K562 (cell line): ENCODE data around the gene RAB3C. TPM values are rescaled to one million over a fixed set of nuclear protein-coding genes. Genes with fewer than 3 reads are reported as not detected.

Experiments
- ATAC-seq: fragments of 200-7000 bp; cut with Tn5 transposase; 3 replicates; pipeline ENCODE4 v1.9.1; 2020; ENCODE audit warnings: moderate library complexity
- BruUV-seq: library from RNA; stranded (reverse); fragments of 400-500 nt; replicated peaks from 2 replicates; lab custom pipeline; 2021; lab: Mats Ljungman, UMichigan
- CTCF ChIA-PET: fragments of 300-600 bp; formaldehyde crosslinking; extraction: SDS; loops from one replicate; lab custom pipeline; 2021; ENCODE audit warnings: low intra/inter-chr PET ratio; lab: Yijun Ruan, JAX
- POLR2A ChIA-PET: fragments of 300-600, 350-650 bp; sonication (Branson Sonifier 250); formaldehyde crosslinking; extraction: SDS; loops from one replicate; lab custom pipeline; 2021; ENCODE audit warnings: antibody characterized with exemption, inconsistent platforms; lab: Yijun Ruan, JAX
- DNase-seq, 4 experiments: peaks; one replicate each; pipeline versions ENCODE4 v3.0.0 to v3.0.0-alpha.2; 2011 to 2018; ENCODE audit warnings: low spot score in 3 of 4, mixed read lengths in 3 of 4; ENCODE audit errors: extremely low read depth in 1 of 4
- FAIRE-seq: peaks from 2 replicates; lab custom pipeline; 2011; peaks lifted over from hg19 to GRCh38; lab: Jason Lieb, UNC
- H2AFZ ChIP-seq: 2 replicates; pipeline ENCODE4 v1.6.0; 2011; ENCODE audit warnings: low read depth, low read length, control low read depth, inconsistent platforms
- H3K27ac ChIP-seq: fragments of 200-600 bp; 3 replicates; pipeline ENCODE4 v1.8.0; 2011; ENCODE audit warnings: low read depth, mild to moderate bottlenecking, control low read depth, inconsistent platforms, low read length, moderate library complexity, mixed read lengths; ENCODE audit errors: extremely low read depth
- H3K27me3 ChIP-seq, 2 experiments: fragments of 300-600 bp in 1 of 2; 2 replicates in 1 of 2; 3 replicates in 1 of 2; pipeline versions ENCODE4 v1.6.0 to v1.8.0; 2011; ENCODE audit warnings: inconsistent platforms in 2 of 2, low read length in 2 of 2, mild to moderate bottlenecking in 1 of 2, mixed read lengths in 1 of 2, moderate library complexity in 1 of 2; ENCODE audit not compliant: control insufficient read depth in 2 of 2, insufficient read depth in 2 of 2
- H3K36me3 ChIP-seq: fragments of 300-600 bp; 3 replicates; pipeline ENCODE4 v1.8.0; 2011; ENCODE audit warnings: mild to moderate bottlenecking, low read length, inconsistent platforms; ENCODE audit not compliant: control insufficient read depth, insufficient read depth
- H3K4me1 ChIP-seq, 2 experiments: fragments of 200-600 bp in 1 of 2; replicated peaks in 1 of 2; 2 replicates in 1 of 2; 3 replicates in 1 of 2; pipeline versions ENCODE4 v1.5.1 to v1.8.0; 2011; ENCODE audit warnings: inconsistent platforms in 2 of 2, low read length in 2 of 2, mild to moderate bottlenecking in 1 of 2, mixed read lengths in 1 of 2, moderate library complexity in 1 of 2; ENCODE audit not compliant: control insufficient read depth in 2 of 2, insufficient read depth in 2 of 2
- H3K4me2 ChIP-seq: 2 replicates; pipeline ENCODE4 v1.6.1; 2011; ENCODE audit warnings: low read length, control low read depth, inconsistent platforms, mixed read lengths; ENCODE audit not compliant: insufficient read depth
- H3K4me3 ChIP-seq: fragments of 200-600 bp; sonication (generic), shearing (Covaris generic); 2 replicates; pipeline ENCODE4 v1.5.1; 2016; ENCODE audit warnings: control low read depth, inconsistent platforms
- H3K79me2 ChIP-seq: fragments of 200-600 bp; 3 replicates; pipeline ENCODE4 v1.8.0; 2011; ENCODE audit warnings: low read length, inconsistent platforms; ENCODE audit not compliant: control insufficient read depth, insufficient read depth
- H3K9ac ChIP-seq, 2 experiments: 2 replicates each; pipeline versions ENCODE4 v1.6.0 to v1.6.1; 2011; ENCODE audit warnings: low read depth in 2 of 2, low read length in 2 of 2, control low read depth in 1 of 2, inconsistent platforms in 1 of 2, mild to moderate bottlenecking in 1 of 2, mixed read lengths in 1 of 2; ENCODE audit not compliant: insufficient read depth in 1 of 2
- H3K9me1 ChIP-seq: one replicate; pipeline ENCODE4 v1.6.0; 2011; ENCODE audit warnings: inconsistent platforms, mild to moderate bottlenecking, low read length, moderate library complexity; ENCODE audit not compliant: control insufficient read depth, insufficient read depth
- H3K9me3 ChIP-seq: replicated peaks from 2 replicates; pipeline ENCODE4 v1.5.1; 2011; ENCODE audit warnings: low read depth, low read length, inconsistent platforms; ENCODE audit not compliant: control insufficient read depth, insufficient read depth
- H4K20me1 ChIP-seq: replicated peaks from 2 replicates; pipeline ENCODE4 v1.6.1; 2011; ENCODE audit warnings: low read length, inconsistent platforms, mixed read lengths; ENCODE audit not compliant: control insufficient read depth, insufficient read depth
- CLOCK ChIP-seq: fragments of 250-450 bp; sonication (Bioruptor Pico); IDR thresholded peaks from 2 replicates; pipeline ENCODE4 v1.4.0; 2020; ENCODE audit warnings: mild to moderate bottlenecking, moderate library complexity, borderline replicate concordance
- DACH1 ChIP-seq: fragments of 450-650 bp; IDR thresholded peaks from 2 replicates; pipeline ENCODE4 v1.6.1; 2018; ENCODE audit not compliant: partially characterized antibody
- ETS1 ChIP-seq: conservative IDR thresholded peaks from 2 replicates; pipeline ENCODE4 v1.6.1; 2011; ENCODE audit warnings: low read depth, mild to moderate bottlenecking, low read length; ENCODE audit not compliant: control insufficient read depth
- HDAC1 ChIP-seq, 2 experiments: fragments of 450-650 bp; IDR thresholded peaks; 2 replicates each; pipeline ENCODE4 v1.6.1; 2016 to 2017; ENCODE audit warnings: inconsistent platforms in 1 of 2, mild to moderate bottlenecking in 1 of 2, moderate library complexity in 1 of 2
- L3MBTL2 ChIP-seq: fragments of 450-650 bp; IDR thresholded peaks from 2 replicates; pipeline ENCODE4 v1.6.1; 2016; ENCODE audit warnings: mild to moderate bottlenecking, moderate library complexity
- NFE2 ChIP-seq: IDR thresholded peaks from 2 replicates; pipeline ENCODE4 v1.6.1; 2014; ENCODE audit warnings: antibody characterized with exemption, low read depth
- NFXL1 ChIP-seq: fragments of 450-650 bp; formaldehyde crosslinking; IDR thresholded peaks from 2 replicates; pipeline ENCODE4 v1.4.0; 2021; ENCODE audit warnings: mild to moderate bottlenecking
- PHF20 ChIP-seq: fragments of 450-650 bp; IDR thresholded peaks from 2 replicates; pipeline ENCODE4 v1.6.1; 2018; ENCODE audit not compliant: partially characterized antibody
- POLR2B ChIP-seq: fragments of 450-650 bp; IDR thresholded peaks from 2 replicates; pipeline ENCODE4 v1.6.1; 2018; ENCODE audit warnings: low read depth; ENCODE audit not compliant: partially characterized antibody
- ZNF436 ChIP-seq: fragments of 250-450, 450-650 bp; sonication (Bioruptor Pico); formaldehyde crosslinking; IDR thresholded peaks from 2 replicates; pipeline ENCODE4 v1.7.0; 2020; ENCODE audit warnings: mild to moderate bottlenecking
- ZNF511 ChIP-seq: sonication (generic); formaldehyde crosslinking; IDR thresholded peaks from 2 replicates; pipeline ENCODE4 v1.8.0; 2022; ENCODE audit warnings: mild to moderate bottlenecking, missing genetic modification reagents
- ZNF655 ChIP-seq: fragments of 250-450 bp; sonication (Bioruptor Pico); IDR thresholded peaks from 2 replicates; pipeline ENCODE4 v1.5.0; 2021
- ZNF76 ChIP-seq: fragments of 250-450 bp; sonication (Bioruptor Pico); IDR thresholded peaks from 2 replicates; pipeline ENCODE4 v1.4.0; 2020; ENCODE audit warnings: mild to moderate bottlenecking, moderate library complexity, borderline replicate concordance
- WGBS: fragments of 100-300 bp; shearing (Covaris generic); methylation state at CpG from one replicate; pipeline ENCODE4 v1.1.6; 2016; ENCODE audit warnings: low coverage, mixed read lengths; ENCODE audit not compliant: insufficient coverage; ENCODE audit errors: missing lambda C conversion rate; 5-methylcytosine and 5-hydroxymethylcytosine counted together
- in situ Hi-C: fragments of 300-500 bp; cut with MboI; formaldehyde crosslinking; loops from 4 replicates; pipeline ENCODE4 v1.15.0; 2018; ENCODE audit warnings: inconsistent platforms, mixed read lengths
- intact Hi-C: fragments of 100-400 bp; cut with micrococcal nuclease; formaldehyde crosslinking; loops from 2 replicates; pipeline ENCODE4 v1.14.2; 2022
- polyA plus RNA-seq, 8 experiments: library from polyadenylated mRNA; depleted of rRNA in 4 of 8; stranded (reverse) in 5 of 8; unstranded in 3 of 8; fragments of >200 nt; fragmentation: Nextera tagmentation in 2 of 8; fragmentation: Illumina TruSeq in 1 of 8; extraction: Ambion mirVana in 2 of 8; extraction: Trizol in 1 of 8; gene quantifications; 2 replicates each; pipeline versions ENCODE4 v1.2.1 to v1.2.3, GENCODE V29; 2011 to 2014; ENCODE audit warnings: inconsistent platforms in 1 of 8, missing spikeins in 1 of 8
- total RNA-seq, 7 experiments: library from RNA; depleted of rRNA in 6 of 7; stranded (reverse); fragments of >200 nt in 6 of 7; fragmentation: Illumina TruSeq in 2 of 7; extraction: Trizol in 2 of 7; gene quantifications; 2 replicates each; pipeline versions ENCODE4 v1.2.1 to v1.2.3, GENCODE V29; 2011 to 2021; ENCODE audit warnings: low replicate concordance in 1 of 7

Gene RAB3C
- total and polyA plus RNA-seq, 9 of the 15 experiments (the other 6 are each of a cell fraction or from before 2014, with no cell fraction given) = not detected

- CTCF ChIA-PET = no interaction called here
- FAIRE-seq (no peak), DNase-seq (no peak), ATAC-seq (no peak)
- Histone ChIP-seq H3K9me3 (no peaks in the 10 kb centered on the region), H3K4me3 (no peak overlapping the region), H3K9me1 (no peaks in the 10 kb centered on the region), H4K20me1 (no peaks in the 10 kb centered on the region), H3K9ac (no peak overlapping the region), H3K27me3 (no peaks in the 10 kb centered on the region), H3K4me1 (no peaks in the 10 kb centered on the region), H3K79me2 (no peaks in the 10 kb centered on the region), H3K4me2 (no peak overlapping the region), H3K36me3 (no peaks in the 10 kb centered on the region), H2AFZ (no peak overlapping the region), H3K27ac (no peak overlapping the region)
- 0% methylated on average over 10 of the region's 11 CpGs for WGBS
- in situ Hi-C loops = no loop called here
- intact Hi-C loops = no loop called here
- no TSS peak for BruUV-seq
- POLR2A ChIA-PET = no interaction called here
- TF ChIP-seq POLR2B (no peak), HDAC1 (IDR thresholded peaks at IDR 0.05) (no peak), ETS1 (no peak), CLOCK (CRISPR knock-in tag) (no peak), ZNF76 (CRISPR knock-in tag) (no peak), NFE2 (no peak), DACH1 (no peak), NFXL1 (CRISPR knock-in tag) (no peak), ZNF436 (CRISPR knock-in tag) (no peak), ZNF511 (CRISPR knock-in tag) (no peak), ZNF655 (CRISPR knock-in tag) (no peak), L3MBTL2 (no peak), PHF20 (no peak)
Observed at GRCh38 chr5:58901271-58901670, 318.4 kb downstream of the RAB3C start.
